ENCODE results near the gene TEAD4.

The TEAD4 gene

GRCh38 chr12:2941524-2941923, 17.7 kb upstream of the TEAD4 start:
- no peak for DNase-seq (ENCODE audit: low read depth)
- H3K4me3 ChIP-seq (ENCODE audit: low read depth, low read length): no peak overlapping the region
- TF ChIP-seq CTCF (IDR thresholded peaks at IDR 0.05; ENCODE audit: low read depth, low read length, missing control alignments): no peak

GRCh38 chr12:2944401-2945047, 14.7 kb upstream of the TEAD4 start:
- H3K4me3 ChIP-seq (ENCODE audit: low read depth, low read length): no peak overlapping the region
- peak; percentile 76 for TF ChIP-seq CTCF (IDR thresholded peaks at IDR 0.05; ENCODE audit: low read depth, low read length, missing control alignments)
- no peak for DNase-seq (ENCODE audit: low read depth)

- no peak for DNase-seq (ENCODE audit: low read depth)
- TF ChIP-seq CTCF (IDR thresholded peaks at IDR 0.05; ENCODE audit: low read depth, low read length, missing control alignments): no peak
- no peak overlapping the region for H3K4me3 ChIP-seq (ENCODE audit: low read depth, low read length)
Observed at GRCh38 chr12:2949411-2949810, 9.8 kb upstream of the TEAD4 start.

GRCh38 chr12:2955888-2956287, 3.3 kb upstream of the TEAD4 start:
- H3K4me3 ChIP-seq (ENCODE audit: low read depth, low read length): no peak overlapping the region
- TF ChIP-seq CTCF (IDR thresholded peaks at IDR 0.05; ENCODE audit: low read depth, low read length, missing control alignments): no peak
- DNase-seq (ENCODE audit: low read depth): no peak

GRCh38 chr12:2957816-2958431, 1.3 kb upstream of the TEAD4 start:
- no peak for TF ChIP-seq CTCF (IDR thresholded peaks at IDR 0.05; ENCODE audit: low read depth, low read length, missing control alignments)
- H3K4me3 ChIP-seq (ENCODE audit: low read depth, low read length): peak overlapping the region; percentile 63; the same call in 1 of the 2 replicates
- DNase-seq (ENCODE audit: low read depth): no peak

GRCh38 chr12:2958432-2959191, 585 bp upstream of the TEAD4 start:
- no peak for TF ChIP-seq CTCF (IDR thresholded peaks at IDR 0.05; ENCODE audit: low read depth, low read length, missing control alignments)
- DNase-seq (ENCODE audit: low read depth): no peak
- H3K4me3 ChIP-seq (ENCODE audit: low read depth, low read length): peak overlapping the region; percentile 63
